Measurements from ENCODE around the gene ROR2. TPM values are rescaled to one million over a fixed set of nuclear protein-coding genes. Genes with fewer than 3 reads are reported as not detected.

ROR2 gene
- total RNA-seq, 2 donors from 2014 or later, result 0.21 to 0.68 TPM

GRCh38 chr9:91817493-91818224, 132.4 kb downstream of the ROR2 start:
- ATAC-seq (ENCODE audit: insufficient number of reproducible peaks, low FRiP score, low read depth) (no peak), DNase-seq (ENCODE audit: low spot score) (no peak)
- no peaks in the 10 kb centered on the region for H3K36me3 ChIP-seq
- peaks cover 0 to 5% of the 10 kb centered on the region in 2 donors for H3K4me1 ChIP-seq (ENCODE audit: control insufficient read depth in 1 of 2, low read depth in 2 of 2)
- peak overlapping the region; percentile 29 for H3K4me3 ChIP-seq
- H3K27me3 ChIP-seq (replicated peaks; ENCODE audit: insufficient read depth), result no peaks in the 10 kb centered on the region
- no peak for TF ChIP-seq CTCF (IDR thresholded peaks at IDR 0.05)
- no peak overlapping the region for H3K27ac ChIP-seq
- no peaks in the 10 kb centered on the region for H3K9me3 ChIP-seq

GRCh38 chr9:91817106-91817492, 132.9 kb downstream of the ROR2 start:
- Histone ChIP-seq H3K4me1 (ENCODE audit: control insufficient read depth in 1 of 2, low read depth in 2 of 2) (peaks cover 0 to 5% of the 10 kb centered on the region in 2 donors), H3K27me3 (replicated peaks; ENCODE audit: insufficient read depth) (no peaks in the 10 kb centered on the region), H3K4me3 (no peak overlapping the region), H3K9me3 (no peaks in the 10 kb centered on the region), H3K27ac (no peak overlapping the region), H3K36me3 (no peaks in the 10 kb centered on the region)
- no peak for DNase-seq (ENCODE audit: low spot score)
- no peak for TF ChIP-seq CTCF (IDR thresholded peaks at IDR 0.05)
- no peak for ATAC-seq (ENCODE audit: insufficient number of reproducible peaks, low FRiP score, low read depth)

GRCh38 chr9:91816356-91816755, 133.7 kb downstream of the ROR2 start:
- H3K4me1 ChIP-seq (ENCODE audit: control insufficient read depth in 1 of 2, low read depth in 2 of 2), result peaks cover 0 to 5% of the 10 kb centered on the region in 2 donors
- no peaks in the 10 kb centered on the region for H3K36me3 ChIP-seq
- TF ChIP-seq CTCF (IDR thresholded peaks at IDR 0.05), result no peak
- no peak overlapping the region for H3K27ac ChIP-seq
- ATAC-seq (ENCODE audit: insufficient number of reproducible peaks, low FRiP score, low read depth) (no peak), DNase-seq (ENCODE audit: low spot score) (no peak)
- H3K4me3 ChIP-seq, result no peak overlapping the region
- no peaks in the 10 kb centered on the region for H3K9me3 ChIP-seq
- H3K27me3 ChIP-seq (replicated peaks; ENCODE audit: insufficient read depth), result no peaks in the 10 kb centered on the region

DNA sequence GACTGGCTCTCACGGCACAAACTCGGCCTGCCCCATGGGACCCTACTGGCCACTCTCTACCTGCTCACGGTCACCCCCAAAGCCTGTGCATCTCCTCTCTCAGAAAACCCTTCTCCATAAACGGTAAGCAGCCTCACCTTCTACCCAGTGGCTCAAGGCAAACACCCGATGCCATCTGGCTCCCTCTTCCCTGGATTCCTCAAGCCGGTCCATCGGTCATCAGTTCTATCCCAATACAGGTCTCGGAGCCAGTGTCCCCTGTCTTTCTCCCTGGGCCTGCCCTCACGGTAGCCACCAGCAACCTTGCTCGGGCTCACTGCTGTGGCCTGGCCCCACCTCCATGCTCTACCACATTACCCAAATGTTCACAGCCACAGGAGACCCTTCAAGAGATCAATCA, 134.1 kb downstream of the ROR2 start:
- H3K4me3 ChIP-seq, result no peak overlapping the region
- H3K9me3 ChIP-seq, result no peaks in the 10 kb centered on the region
- H3K36me3 ChIP-seq, result no peaks in the 10 kb centered on the region
- ATAC-seq (ENCODE audit: insufficient number of reproducible peaks, low FRiP score, low read depth) (no peak), DNase-seq (ENCODE audit: low spot score) (no peak)
- no peak overlapping the region for H3K27ac ChIP-seq
- H3K4me1 ChIP-seq (ENCODE audit: control insufficient read depth in 1 of 2, low read depth in 2 of 2), result peaks cover 0 to 5% of the 10 kb centered on the region in 2 donors
- no peaks in the 10 kb centered on the region for H3K27me3 ChIP-seq (replicated peaks; ENCODE audit: insufficient read depth)
- no peak for TF ChIP-seq CTCF (IDR thresholded peaks at IDR 0.05)

DNA sequence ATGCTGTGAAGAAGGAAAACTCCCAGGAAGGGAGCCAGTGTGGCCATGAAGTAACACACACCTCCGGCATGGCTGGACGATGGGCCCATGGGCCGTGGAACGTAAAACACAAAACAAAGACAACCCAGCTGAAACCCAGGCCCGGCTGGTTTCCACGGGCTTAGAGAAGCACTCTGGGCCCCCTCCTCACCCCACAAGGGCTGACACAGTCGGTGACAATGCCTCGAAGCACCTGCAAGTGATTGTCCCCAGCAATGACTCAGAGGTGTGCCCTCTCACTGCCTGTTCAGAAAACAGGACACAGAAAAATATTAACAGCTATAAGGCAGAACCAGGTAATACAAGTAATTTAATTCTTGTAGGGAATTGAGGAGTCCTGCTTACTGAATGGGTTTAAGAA, 135.3 kb downstream of the ROR2 start:
- no peak for DNase-seq (ENCODE audit: low spot score)
- Histone ChIP-seq H3K4me1 (ENCODE audit: control insufficient read depth in 1 of 2, low read depth in 2 of 2) (peaks cover 0 to 5% of the 10 kb centered on the region in 2 donors), H3K27ac (no peak overlapping the region)

More for the DNA sequence above, 135.3 kb downstream of the ROR2 start:
- Histone ChIP-seq H3K4me3 (no peak overlapping the region), H3K27me3 (replicated peaks; ENCODE audit: insufficient read depth) (no peaks in the 10 kb centered on the region), H3K9me3 (no peaks in the 10 kb centered on the region), H3K36me3 (no peaks in the 10 kb centered on the region)
- TF ChIP-seq CTCF (IDR thresholded peaks at IDR 0.05), result no peak
- ATAC-seq (ENCODE audit: insufficient number of reproducible peaks, low FRiP score, low read depth), result no peak

Data from thoracic aorta (tissue), 2 donors.